ENCODE measurements around the gene HLA-F.

DNA sequence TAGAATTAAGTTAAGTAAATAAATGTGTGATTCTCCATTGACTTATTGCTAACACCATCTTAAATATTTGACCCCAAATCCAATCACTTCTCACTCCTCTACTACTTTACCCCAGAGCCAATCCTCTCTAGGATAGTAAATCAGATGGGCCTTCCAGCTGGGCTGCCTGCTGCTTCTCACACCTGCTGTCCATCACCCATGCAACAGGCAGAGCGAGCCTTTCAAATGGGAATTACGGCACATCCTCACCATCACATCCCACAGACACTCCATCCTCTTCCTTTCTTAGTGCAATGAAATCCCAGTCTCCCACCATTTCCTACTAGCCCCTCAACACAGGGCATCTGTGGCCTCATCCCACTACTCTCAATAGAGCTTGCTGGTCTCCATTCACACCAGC, 34.0 kb downstream of the HLA-F start:
- TF ChIP-seq HDAC2 (IDR thresholded peaks at IDR 0.05), result no peak
- TF ChIP-seq PHF8 (IDR thresholded peaks at IDR 0.05; ENCODE audit: borderline replicate concordance, low read depth), result no peak
